Endothelial cell of umbilical vein (primary cell): Measurements from ENCODE around the gene CEP20. TPM values are rescaled to one million over a fixed set of nuclear protein-coding genes. Genes with fewer than 3 reads are reported as not detected.

ENCODE experiments used
- BruUV-seq: library from RNA; stranded (reverse); fragments of 400-500 nt; replicated peaks from 2 replicates; lab custom pipeline; 2021; lab: Mats Ljungman, UMichigan
- CTCF ChIA-PET: fragments of 300-600, 350-600 bp; sonication (Branson Sonifier 250); formaldehyde crosslinking; loops from one replicate; lab custom pipeline; 2021; ENCODE audit warnings: antibody characterized with exemption, inconsistent platforms; lab: Charles Lee
- POLR2A ChIA-PET: fragments of 300-600, 350-600 bp; sonication (Branson Sonifier 250); formaldehyde crosslinking; loops from one replicate; lab custom pipeline; 2021; ENCODE audit warnings: antibody characterized with exemption, inconsistent platforms; lab: Charles Lee
- DNase-seq: peaks from one replicate; pipeline ENCODE4 v3.0.0-alpha.2; 2011; ENCODE audit warnings: low read depth, low spot score
- FAIRE-seq: peaks from 2 replicates; lab custom pipeline; 2011; peaks lifted over from hg19 to GRCh38; lab: Jason Lieb, UNC
- H2AFZ ChIP-seq: 2 replicates; pipeline ENCODE4 v1.6.0; 2012; ENCODE audit warnings: low read depth, low read length, control low read depth, inconsistent platforms
- H3K27ac ChIP-seq: 2 replicates; pipeline ENCODE4 v1.5.1; 2011; ENCODE audit warnings: low read depth, mild to moderate bottlenecking, control low read depth, low read length, moderate library complexity; ENCODE audit not compliant: insufficient read depth
- H3K27me3 ChIP-seq, 2 experiments: 2 replicates each; pipeline versions ENCODE4 v1.6.0 to v1.6.1; 2011; ENCODE audit warnings: low read length in 2 of 2, mixed read lengths in 1 of 2; ENCODE audit not compliant: control insufficient read depth in 2 of 2, insufficient read depth in 2 of 2
- H3K36me3 ChIP-seq, 2 experiments: 2 replicates in 1 of 2; 3 replicates in 1 of 2; pipeline ENCODE4 v1.5.1; 2011; ENCODE audit warnings: low read length in 2 of 2, mild to moderate bottlenecking in 1 of 2, moderate library complexity in 1 of 2; ENCODE audit not compliant: control insufficient read depth in 2 of 2, insufficient read depth in 2 of 2; ENCODE audit errors: extremely low read depth in 1 of 2
- H3K4me1 ChIP-seq: 3 replicates; pipeline ENCODE4 v1.5.1; 2011; ENCODE audit warnings: mild to moderate bottlenecking, low read length; ENCODE audit not compliant: control insufficient read depth, insufficient read depth; ENCODE audit errors: extremely low read depth
- H3K4me2 ChIP-seq: 2 replicates; pipeline ENCODE4 v1.6.1; 2011; ENCODE audit warnings: low read length, control low read depth, mixed read lengths; ENCODE audit not compliant: insufficient read depth
- H3K4me3 ChIP-seq, 3 experiments: fragments of 200-600 bp in 1 of 3; sonication (generic), shearing (Covaris generic) in 1 of 3; replicated peaks in 1 of 3; 2 replicates each; pipeline ENCODE4 v1.5.1; 2011 to 2016; ENCODE audit warnings: control low read depth in 3 of 3, low read length in 3 of 3, mild to moderate bottlenecking in 2 of 3, inconsistent platforms in 1 of 3, low read depth in 1 of 3, moderate library complexity in 1 of 3; ENCODE audit not compliant: insufficient read depth in 1 of 3
- H3K79me2 ChIP-seq: 2 replicates; pipeline ENCODE4 v1.6.0; 2012; ENCODE audit warnings: low read length, inconsistent platforms; ENCODE audit not compliant: control insufficient read depth, insufficient read depth
- H3K9ac ChIP-seq: replicated peaks from 2 replicates; pipeline ENCODE3; 2011; ENCODE audit warnings: low read length, control low read depth; ENCODE audit not compliant: insufficient read depth; ENCODE audit errors: extremely low read depth
- H3K9me1 ChIP-seq: replicated peaks from 3 replicates; pipeline ENCODE4 v1.6.0; 2011; ENCODE audit warnings: mild to moderate bottlenecking, low read length; ENCODE audit not compliant: control insufficient read depth, insufficient read depth; ENCODE audit errors: extremely low read depth
- H3K9me3 ChIP-seq: replicated peaks from 2 replicates; pipeline ENCODE4 v1.5.1; 2012; ENCODE audit warnings: low read length, inconsistent platforms; ENCODE audit not compliant: control insufficient read depth, insufficient read depth
- H4K20me1 ChIP-seq: replicated peaks from 2 replicates; pipeline ENCODE3; 2011; ENCODE audit warnings: mild to moderate bottlenecking, low read length; ENCODE audit not compliant: control insufficient read depth, insufficient read depth; ENCODE audit errors: extremely low read depth
- EZH2 ChIP-seq: IDR thresholded peaks from 2 replicates; pipeline ENCODE4 v1.6.1; 2012; ENCODE audit warnings: borderline replicate concordance, low read depth, mild to moderate bottlenecking, moderate library complexity, low read length, inconsistent platforms; ENCODE audit not compliant: severe bottlenecking
- FOS ChIP-seq: IDR thresholded peaks from 2 replicates; pipeline ENCODE4 v1.6.1; 2011; ENCODE audit warnings: mild to moderate bottlenecking, low read length, moderate library complexity, borderline replicate concordance; ENCODE audit not compliant: insufficient read depth
- GATA2 ChIP-seq: IDR thresholded peaks from 2 replicates; pipeline ENCODE4 v1.7.0; 2011; ENCODE audit warnings: low read depth, mild to moderate bottlenecking, moderate library complexity, mixed read lengths, low read length; ENCODE audit not compliant: insufficient read length, insufficient read depth
- MYC ChIP-seq: IDR thresholded peaks from one replicate; pipeline ENCODE4 v1.6.1; 2011; ENCODE audit warnings: mild to moderate bottlenecking, low read depth, low read length
- POLR2AphosphoS5 ChIP-seq: IDR thresholded peaks from 2 replicates; pipeline ENCODE4 v1.6.1; 2012; ENCODE audit warnings: low read depth, mild to moderate bottlenecking, control low read depth, low read length, moderate library complexity; ENCODE audit not compliant: insufficient read depth
- dilution Hi-C: fragments of 300-500 bp; cut with MboI; formaldehyde crosslinking; loops from one replicate; pipeline ENCODE4 v1.15.0; 2019; ENCODE audit warnings: low sequenced_read_pairs; ENCODE audit not compliant: extremely low pct_ligation_motif_present
- intact Hi-C: fragments of 100-400 bp; cut with micrococcal nuclease; formaldehyde crosslinking; loops from one replicate; pipeline ENCODE4 v1.10.0; 2022
- polyA plus RNA-seq, 4 experiments: library from polyadenylated mRNA; depleted of rRNA in 3 of 4; stranded (reverse) in 3 of 4; unstranded in 1 of 4; fragments of >200 nt; gene quantifications; 2 replicates each; pipeline versions ENCODE4 v1.2.1 to v1.2.3, GENCODE V29; 2011 to 2012; ENCODE audit warnings: missing spikeins in 1 of 4
- small RNA-seq: library from RNA; depleted of rRNA; stranded (forward); fragments of <200 nt; gene quantifications from one replicate; pipeline ENCODE3, GENCODE V24; 2012; ENCODE audit warnings: low replicate concordance, low read depth; ENCODE audit not compliant: insufficient read depth, insufficient read length
- total RNA-seq: library from RNA; stranded (reverse); gene quantifications from 2 replicates; pipeline ENCODE4 v1.2.3, GENCODE V29; 2021
- TF ChIP-seq, protein P1 (sequence below): IDR thresholded peaks from 2 replicates; pipeline ENCODE4 v1.6.1; 2011; ENCODE audit not compliant: insufficient read depth, insufficient read length

Gene CEP20
- total and polyA plus RNA-seq, 2 donors (not counting 3 experiments of a cell fraction or from before 2014, with no cell fraction given), result 9.5 to 28.0 TPM

DNA sequence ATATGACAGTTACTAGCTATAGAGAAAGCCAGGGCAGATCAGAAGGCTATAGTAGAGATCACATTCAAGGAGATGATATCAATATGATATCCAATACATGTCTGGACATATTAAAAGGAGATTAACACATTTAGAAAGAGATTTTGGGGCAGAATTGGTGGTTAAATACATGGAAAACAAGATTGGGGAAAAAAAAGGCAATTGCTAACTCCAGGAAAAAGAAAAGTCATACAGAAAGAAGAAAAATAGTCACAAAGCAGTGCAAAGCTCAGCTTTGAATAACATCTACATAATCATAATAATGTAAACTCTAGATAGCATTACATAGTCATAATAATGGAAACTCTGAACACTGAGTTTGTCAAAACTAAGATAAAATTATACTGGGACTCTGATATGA, 72.2 kb downstream of the CEP20 start:
- ChIA-PET CTCF (interaction anchor here (0.5 to 0.8 kb wide), 2 partner anchors 26 to 51 kb away, joined by 3 read pairs; no protein-coding TSS in a partner anchor), POLR2A (no interaction called here)
- H3K79me2 ChIP-seq, result no peaks in the 10 kb centered on the region
- no peak overlapping the region for H3K27ac ChIP-seq
- no peaks in the 10 kb centered on the region for H3K36me3 ChIP-seq
- peaks cover 8 to 22% of the 10 kb centered on the region in 2 experiments for H3K27me3 ChIP-seq
- FAIRE-seq (no peak), DNase-seq (no peak)
- H3K9me1 ChIP-seq, result no peaks in the 10 kb centered on the region
- TF ChIP-seq MYC, result no peak
- TF ChIP-seq, protein P1, sequence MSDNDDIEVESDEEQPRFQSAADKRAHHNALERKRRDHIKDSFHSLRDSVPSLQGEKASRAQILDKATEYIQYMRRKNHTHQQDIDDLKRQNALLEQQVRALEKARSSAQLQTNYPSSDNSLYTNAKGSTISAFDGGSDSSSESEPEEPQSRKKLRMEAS, result no peak
- TF ChIP-seq POLR2AphosphoS5, result no peak
- no peak for TF ChIP-seq FOS
- TF ChIP-seq GATA2, result no peak
- TF ChIP-seq EZH2, result no peak
- dilution Hi-C loops (no loop called here), intact Hi-C loops (no loop called here)
- BruUV-seq, result no TSS peak
- H3K9ac ChIP-seq, result no peak overlapping the region
- H3K4me1 ChIP-seq, result no peaks in the 10 kb centered on the region
- no peak overlapping the region for H3K4me3 ChIP-seq
- no peak overlapping the region for H2AFZ ChIP-seq
- no peaks in the 10 kb centered on the region for H3K9me3 ChIP-seq
- H4K20me1 ChIP-seq, result no peaks in the 10 kb centered on the region
- H3K4me2 ChIP-seq, result no peak overlapping the region

Small RNA genes within 50 kb of the gene (small RNA-seq; reads per million reads assigned to genes)
- not detected for gene RNU6-213P

Other genes starting within 250 kb of the CEP20 start
- 54.3 and 58.5 TPM in 2 replicates for gene MARF1, start 245.4 kb downstream of the CEP20 start, total RNA-seq
- gene MARF1, start 245.4 kb downstream of the CEP20 start, polyA plus RNA-seq, result 11.5 and 14.6 TPM in 2 replicates
- 89.1 and 90.2 TPM in 2 replicates for gene NDE1, start 238.4 kb downstream of the CEP20 start, total RNA-seq
- gene NDE1, start 238.4 kb downstream of the CEP20 start, polyA plus RNA-seq, result 26.3 and 28.0 TPM in 2 replicates
- not detected in 2 replicates for gene MYH11, start 31.6 kb downstream of the CEP20 start, total RNA-seq
- not detected in 2 replicates for gene MYH11, start 31.6 kb downstream of the CEP20 start, polyA plus RNA-seq
- gene ABCC1, start 61.0 kb upstream of the CEP20 start, total RNA-seq, result 71.4 and 89.2 TPM in 2 replicates
- gene ABCC1, start 61.0 kb upstream of the CEP20 start, polyA plus RNA-seq, result 46.1 and 53.8 TPM in 2 replicates